ENCODE data around the gene GNA14. TPM values are rescaled to one million over a fixed set of nuclear protein-coding genes. Genes with fewer than 3 reads are reported as not detected.

The GNA14 gene
- polyA plus RNA-seq, 1 donor from 2014 or later: 0.40 TPM

DNA sequence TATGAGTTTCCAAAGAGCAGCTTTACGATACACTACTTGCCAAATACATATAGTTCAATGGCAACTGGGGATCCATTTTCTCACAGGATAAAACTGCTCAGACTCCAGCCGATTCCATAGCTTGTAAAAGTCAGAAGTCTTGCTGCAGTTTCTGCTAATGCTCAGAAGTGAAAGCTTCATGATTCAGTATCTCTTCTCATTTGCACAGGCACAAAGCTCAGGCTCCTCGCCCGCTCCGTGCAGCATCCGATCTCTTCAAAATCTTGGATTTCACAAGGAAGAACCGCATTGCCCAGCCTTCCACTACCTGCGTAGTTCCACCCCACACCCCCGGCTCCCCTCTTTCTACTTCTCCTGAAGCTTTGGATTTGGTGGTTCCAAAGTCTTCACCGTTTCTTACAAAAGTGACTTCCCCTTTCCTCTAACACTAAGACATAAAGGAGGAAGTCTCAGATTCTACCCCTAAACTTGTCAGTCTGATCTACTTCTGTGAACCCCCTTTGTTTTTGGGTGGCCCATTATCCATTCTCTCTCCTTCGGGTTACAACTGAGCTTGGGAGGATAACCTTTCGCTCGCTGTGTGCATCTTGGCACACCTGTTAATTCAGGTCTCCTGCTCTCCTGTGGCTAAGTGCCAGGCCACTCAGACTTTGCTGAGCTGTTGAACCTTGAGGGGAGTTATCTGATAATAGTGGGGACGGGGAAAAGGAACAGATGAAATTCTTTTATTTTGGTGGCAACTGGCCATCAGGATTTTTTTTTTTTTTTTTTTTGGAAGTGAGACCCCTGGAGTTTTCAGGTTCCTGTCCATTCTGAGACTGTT is 194.1 kb downstream of the GNA14 start:
- TF ChIP-seq RAD21 (conservative IDR thresholded peaks at IDR 0.05) (no peak), MXI1 (conservative IDR thresholded peaks at IDR 0.05; ENCODE audit: poor library complexity, severe bottlenecking) (no peak), SMC3 (conservative IDR thresholded peaks at IDR 0.05; ENCODE audit: poor library complexity) (no peak), TAF1 (IDR thresholded peaks at IDR 0.05; ENCODE audit: low read depth) (no peak), EP300 (conservative IDR thresholded peaks at IDR 0.05; ENCODE audit: poor library complexity, severe bottlenecking) (no peak), POLR2AphosphoS5 (IDR thresholded peaks at IDR 0.05) (no peak), EZH2 (IDR thresholded peaks at IDR 0.05; ENCODE audit: borderline replicate concordance, insufficient read depth, low read length, poor library complexity, severe bottlenecking) (no peak)
- TF ChIP-seq, protein P1, sequence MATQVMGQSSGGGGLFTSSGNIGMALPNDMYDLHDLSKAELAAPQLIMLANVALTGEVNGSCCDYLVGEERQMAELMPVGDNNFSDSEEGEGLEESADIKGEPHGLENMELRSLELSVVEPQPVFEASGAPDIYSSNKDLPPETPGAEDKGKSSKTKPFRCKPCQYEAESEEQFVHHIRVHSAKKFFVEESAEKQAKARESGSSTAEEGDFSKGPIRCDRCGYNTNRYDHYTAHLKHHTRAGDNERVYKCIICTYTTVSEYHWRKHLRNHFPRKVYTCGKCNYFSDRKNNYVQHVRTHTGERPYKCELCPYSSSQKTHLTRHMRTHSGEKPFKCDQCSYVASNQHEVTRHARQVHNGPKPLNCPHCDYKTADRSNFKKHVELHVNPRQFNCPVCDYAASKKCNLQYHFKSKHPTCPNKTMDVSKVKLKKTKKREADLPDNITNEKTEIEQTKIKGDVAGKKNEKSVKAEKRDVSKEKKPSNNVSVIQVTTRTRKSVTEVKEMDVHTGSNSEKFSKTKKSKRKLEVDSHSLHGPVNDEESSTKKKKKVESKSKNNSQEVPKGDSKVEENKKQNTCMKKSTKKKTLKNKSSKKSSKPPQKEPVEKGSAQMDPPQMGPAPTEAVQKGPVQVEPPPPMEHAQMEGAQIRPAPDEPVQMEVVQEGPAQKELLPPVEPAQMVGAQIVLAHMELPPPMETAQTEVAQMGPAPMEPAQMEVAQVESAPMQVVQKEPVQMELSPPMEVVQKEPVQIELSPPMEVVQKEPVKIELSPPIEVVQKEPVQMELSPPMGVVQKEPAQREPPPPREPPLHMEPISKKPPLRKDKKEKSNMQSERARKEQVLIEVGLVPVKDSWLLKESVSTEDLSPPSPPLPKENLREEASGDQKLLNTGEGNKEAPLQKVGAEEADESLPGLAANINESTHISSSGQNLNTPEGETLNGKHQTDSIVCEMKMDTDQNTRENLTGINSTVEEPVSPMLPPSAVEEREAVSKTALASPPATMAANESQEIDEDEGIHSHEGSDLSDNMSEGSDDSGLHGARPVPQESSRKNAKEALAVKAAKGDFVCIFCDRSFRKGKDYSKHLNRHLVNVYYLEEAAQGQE (IDR thresholded peaks at IDR 0.05; ENCODE audit: borderline replicate concordance): no peak
- TF ChIP-seq, protein P2, sequence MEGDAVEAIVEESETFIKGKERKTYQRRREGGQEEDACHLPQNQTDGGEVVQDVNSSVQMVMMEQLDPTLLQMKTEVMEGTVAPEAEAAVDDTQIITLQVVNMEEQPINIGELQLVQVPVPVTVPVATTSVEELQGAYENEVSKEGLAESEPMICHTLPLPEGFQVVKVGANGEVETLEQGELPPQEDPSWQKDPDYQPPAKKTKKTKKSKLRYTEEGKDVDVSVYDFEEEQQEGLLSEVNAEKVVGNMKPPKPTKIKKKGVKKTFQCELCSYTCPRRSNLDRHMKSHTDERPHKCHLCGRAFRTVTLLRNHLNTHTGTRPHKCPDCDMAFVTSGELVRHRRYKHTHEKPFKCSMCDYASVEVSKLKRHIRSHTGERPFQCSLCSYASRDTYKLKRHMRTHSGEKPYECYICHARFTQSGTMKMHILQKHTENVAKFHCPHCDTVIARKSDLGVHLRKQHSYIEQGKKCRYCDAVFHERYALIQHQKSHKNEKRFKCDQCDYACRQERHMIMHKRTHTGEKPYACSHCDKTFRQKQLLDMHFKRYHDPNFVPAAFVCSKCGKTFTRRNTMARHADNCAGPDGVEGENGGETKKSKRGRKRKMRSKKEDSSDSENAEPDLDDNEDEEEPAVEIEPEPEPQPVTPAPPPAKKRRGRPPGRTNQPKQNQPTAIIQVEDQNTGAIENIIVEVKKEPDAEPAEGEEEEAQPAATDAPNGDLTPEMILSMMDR (IDR thresholded peaks at IDR 0.05; ENCODE audit: poor library complexity, severe bottlenecking): no peak
- H3K9me2 ChIP-seq (ENCODE audit: insufficient read depth, low read length): no peaks in the 10 kb centered on the region
- no peaks in the 10 kb centered on the region for H3K9me3 ChIP-seq (ENCODE audit: low read length)
- H3K4me3 ChIP-seq (ENCODE audit: low read length): no peak overlapping the region
- H2AFZ ChIP-seq (ENCODE audit: low read depth, low read length): no peak overlapping the region
- no peak overlapping the region for H3K4me2 ChIP-seq (ENCODE audit: low read length)
- H3K79me2 ChIP-seq (replicated peaks; ENCODE audit: insufficient read depth, low read length): no peaks in the 10 kb centered on the region
- no peaks in the 10 kb centered on the region for H3K36me3 ChIP-seq (ENCODE audit: insufficient read depth, low read length)
- no peak overlapping the region for H3K27ac ChIP-seq (ENCODE audit: low read length)
- H3K27me3 ChIP-seq (ENCODE audit: insufficient read depth, low read depth, low read length): no peaks in the 10 kb centered on the region
- no peaks in the 10 kb centered on the region for H4K20me1 ChIP-seq (ENCODE audit: insufficient read depth)
- H3F3A ChIP-seq (ENCODE audit: insufficient read depth, low read length, poor library complexity, severe bottlenecking): no peaks in the 10 kb centered on the region
- H3K9ac ChIP-seq (ENCODE audit: low read length): no peak overlapping the region

DNA sequence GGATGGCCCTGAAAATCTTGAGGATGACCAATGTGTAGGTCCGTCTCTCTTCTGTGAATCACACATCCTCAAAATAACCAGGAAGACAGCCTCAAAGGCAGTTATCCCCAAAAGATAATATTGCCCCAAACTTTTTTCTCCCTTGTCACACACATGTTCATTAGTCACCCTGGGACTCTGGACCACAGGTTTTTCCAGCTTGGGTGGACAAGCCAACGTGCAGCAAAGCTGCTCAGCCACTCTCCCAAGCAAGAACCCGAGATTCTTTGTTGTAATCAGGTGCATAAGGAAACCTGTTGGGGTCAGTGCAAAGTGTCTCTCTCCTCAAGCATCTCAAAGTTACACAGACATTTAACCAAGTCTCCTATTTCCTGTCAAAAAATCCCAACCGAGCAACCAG is 196.6 kb downstream of the GNA14 start:
- Histone ChIP-seq H3K4me2 (ENCODE audit: low read length) (no peak overlapping the region), H3K9me2 (ENCODE audit: insufficient read depth, low read length) (no peaks in the 10 kb centered on the region), H3K27ac (ENCODE audit: low read length) (no peak overlapping the region), H3K36me3 (ENCODE audit: insufficient read depth, low read length) (no peaks in the 10 kb centered on the region), H3F3A (ENCODE audit: insufficient read depth, low read length, poor library complexity, severe bottlenecking) (no peaks in the 10 kb centered on the region), H3K79me2 (replicated peaks; ENCODE audit: insufficient read depth, low read length) (no peaks in the 10 kb centered on the region), H4K20me1 (ENCODE audit: insufficient read depth) (no peaks in the 10 kb centered on the region), H3K4me3 (ENCODE audit: low read length) (no peak overlapping the region), H3K9ac (ENCODE audit: low read length) (no peak overlapping the region), H2AFZ (ENCODE audit: low read depth, low read length) (no peak overlapping the region), H3K9me3 (ENCODE audit: low read length) (no peaks in the 10 kb centered on the region), H3K27me3 (ENCODE audit: insufficient read depth, low read depth, low read length) (no peaks in the 10 kb centered on the region)
- TF ChIP-seq, protein P2 (IDR thresholded peaks at IDR 0.05; ENCODE audit: poor library complexity, severe bottlenecking): no peak
- no peak for TF ChIP-seq MXI1 (conservative IDR thresholded peaks at IDR 0.05; ENCODE audit: poor library complexity, severe bottlenecking)
- no peak for TF ChIP-seq EP300 (conservative IDR thresholded peaks at IDR 0.05; ENCODE audit: poor library complexity, severe bottlenecking)
- TF ChIP-seq TAF1 (IDR thresholded peaks at IDR 0.05; ENCODE audit: low read depth): no peak
